ENCODE results near the gene C1orf21. TPM values are rescaled to one million over a fixed set of nuclear protein-coding genes. Genes with fewer than 3 reads are reported as not detected.

Gene C1orf21
- total RNA-seq, 2 donors from 2014 or later = 10.4 to 15.2 TPM

GRCh38 chr1:184404727-184405027, 17.8 kb downstream of the C1orf21 start:
- H3K4me3 ChIP-seq = no peak overlapping the region
- H3K4me1 ChIP-seq (ENCODE audit: control insufficient read depth in 1 of 2, low read depth in 2 of 2) = peaks cover 0 to 15% of the 10 kb centered on the region in 2 donors
- H3K36me3 ChIP-seq = no peaks in the 10 kb centered on the region
- DNase-seq (ENCODE audit: low spot score) (no peak), ATAC-seq (ENCODE audit: insufficient number of reproducible peaks, low FRiP score, low read depth) (no peak)
- H3K9me3 ChIP-seq = no peaks in the 10 kb centered on the region
- H3K27ac ChIP-seq = no peak overlapping the region
- no peaks in the 10 kb centered on the region for H3K27me3 ChIP-seq (replicated peaks; ENCODE audit: insufficient read depth)
- no peak for TF ChIP-seq CTCF (IDR thresholded peaks at IDR 0.05)

- Histone ChIP-seq H3K9me3 (no peaks in the 10 kb centered on the region), H3K4me1 (ENCODE audit: control insufficient read depth in 1 of 2, low read depth in 2 of 2) (peaks cover 0 to 15% of the 10 kb centered on the region in 2 donors), H3K27ac (no peak overlapping the region), H3K27me3 (replicated peaks; ENCODE audit: insufficient read depth) (no peaks in the 10 kb centered on the region), H3K36me3 (no peaks in the 10 kb centered on the region), H3K4me3 (no peak overlapping the region)
- no peak for ATAC-seq (ENCODE audit: insufficient number of reproducible peaks, low FRiP score, low read depth)
- no peak for TF ChIP-seq CTCF (IDR thresholded peaks at IDR 0.05)
- DNase-seq (ENCODE audit: low spot score) = no peak
Observed at GRCh38 chr1:184405094-184405800, 18.4 kb downstream of the C1orf21 start.

GRCh38 chr1:184405801-184406142, 18.9 kb downstream of the C1orf21 start:
- ATAC-seq (ENCODE audit: insufficient number of reproducible peaks, low FRiP score, low read depth) (no peak), DNase-seq (ENCODE audit: low spot score) (no peak)
- TF ChIP-seq CTCF (IDR thresholded peaks at IDR 0.05) = no peak
- H3K4me1 ChIP-seq (ENCODE audit: control insufficient read depth in 1 of 2, low read depth in 2 of 2) = peaks cover 0 to 15% of the 10 kb centered on the region in 2 donors
- no peak overlapping the region for H3K4me3 ChIP-seq
- H3K27me3 ChIP-seq (replicated peaks; ENCODE audit: insufficient read depth) = no peaks in the 10 kb centered on the region
- no peaks in the 10 kb centered on the region for H3K9me3 ChIP-seq
- H3K36me3 ChIP-seq = no peaks in the 10 kb centered on the region
- H3K27ac ChIP-seq = no peak overlapping the region

- Histone ChIP-seq H3K27ac (no peak overlapping the region), H3K9me3 (no peaks in the 10 kb centered on the region), H3K27me3 (replicated peaks; ENCODE audit: insufficient read depth) (no peaks in the 10 kb centered on the region), H3K36me3 (no peaks in the 10 kb centered on the region), H3K4me3 (no peak overlapping the region), H3K4me1 (ENCODE audit: control insufficient read depth in 1 of 2, low read depth in 2 of 2) (peaks cover 0 to 15% of the 10 kb centered on the region in 2 donors)
- ATAC-seq (ENCODE audit: insufficient number of reproducible peaks, low FRiP score, low read depth) (no peak), DNase-seq (ENCODE audit: low spot score) (no peak)
- no peak for TF ChIP-seq CTCF (IDR thresholded peaks at IDR 0.05)
Observed at GRCh38 chr1:184406479-184406878, 19.6 kb downstream of the C1orf21 start.

GRCh38 chr1:184407816-184408510, 21.1 kb downstream of the C1orf21 start:
- ATAC-seq (ENCODE audit: insufficient number of reproducible peaks, low FRiP score, low read depth) (no peak), DNase-seq (ENCODE audit: low spot score) (no peak)
- H3K36me3 ChIP-seq = no peaks in the 10 kb centered on the region
- H3K4me3 ChIP-seq = no peak overlapping the region
- no peak overlapping the region for H3K27ac ChIP-seq
- no peak for TF ChIP-seq CTCF (IDR thresholded peaks at IDR 0.05)
- peaks cover 0 to 15% of the 10 kb centered on the region in 2 donors for H3K4me1 ChIP-seq (ENCODE audit: control insufficient read depth in 1 of 2, low read depth in 2 of 2)
- H3K27me3 ChIP-seq (replicated peaks; ENCODE audit: insufficient read depth) = no peaks in the 10 kb centered on the region
- H3K9me3 ChIP-seq = no peaks in the 10 kb centered on the region
